CD4-positive, alpha-beta memory T cell (primary cell): ENCODE measurements around the gene VPS13A. TPM values are rescaled to one million over a fixed set of nuclear protein-coding genes. Genes with fewer than 3 reads are reported as not detected.

ENCODE experiments used
- CTCF ChIA-PET: fragments of 350-600 bp; sonication (Branson Sonifier 250); formaldehyde crosslinking; loops from one replicate; lab custom pipeline; 2021; ENCODE audit warnings: inconsistent platforms; ENCODE audit not compliant: partially characterized antibody; lab: Charles Lee
- POLR2A ChIA-PET: fragments of 350-600 bp; sonication (Branson Sonifier 250); formaldehyde crosslinking; loops from one replicate; lab custom pipeline; 2021; ENCODE audit not compliant: partially characterized antibody; lab: Charles Lee
- DNase-seq, 5 donors: peaks; one replicate each; pipeline versions ENCODE4 v3.0.0 to v3.0.0-alpha.2; 2020 to 2022; ENCODE audit warnings: mixed read lengths in 1 of 5
- H3K27ac ChIP-seq: one replicate; pipeline ENCODE4 v1.7.0; 2013; ENCODE audit warnings: low read depth, low read length
- H3K27me3 ChIP-seq: 2 replicates; pipeline ENCODE4 v1.7.0; 2013; ENCODE audit warnings: mild to moderate bottlenecking, low read length, moderate library complexity; ENCODE audit not compliant: insufficient read depth
- H3K36me3 ChIP-seq: 2 replicates; pipeline ENCODE4 v1.7.0; 2013; ENCODE audit warnings: mild to moderate bottlenecking, low read length, moderate library complexity; ENCODE audit not compliant: insufficient read depth
- H3K4me1 ChIP-seq: 2 replicates; pipeline ENCODE4 v1.7.0; 2013; ENCODE audit warnings: mild to moderate bottlenecking, low read length, moderate library complexity; ENCODE audit not compliant: insufficient read depth
- H3K4me3 ChIP-seq, 2 donors: one replicate each; pipeline ENCODE4 v1.7.0; 2013; ENCODE audit warnings: low read length in 2 of 2, mild to moderate bottlenecking in 1 of 2
- H3K9me3 ChIP-seq, 2 donors: one replicate each; pipeline ENCODE4 v1.7.0; 2013; ENCODE audit warnings: low read length in 2 of 2, control low read depth in 1 of 2; ENCODE audit not compliant: control insufficient read depth in 1 of 2
- H3K27ac Mint-ChIP-seq, 7 donors: one replicate each; pipeline ENCODE4 v1.8.0; 2020 to 2021; ENCODE audit warnings: mixed read lengths in 7 of 7, mild to moderate bottlenecking in 6 of 7, inconsistent platforms in 3 of 7, moderate library complexity in 3 of 7
- H3K27me3 Mint-ChIP-seq, 2 donors: one replicate each; pipeline ENCODE4 v1.8.0; 2020 to 2021; ENCODE audit warnings: mixed read lengths in 2 of 2
- H3K36me3 Mint-ChIP-seq, 2 donors: one replicate each; pipeline ENCODE4 v1.8.0; 2020 to 2021; ENCODE audit warnings: mixed read lengths in 2 of 2, inconsistent platforms in 1 of 2, mild to moderate bottlenecking in 1 of 2
- H3K4me1 Mint-ChIP-seq, 4 donors: one replicate each; pipeline ENCODE4 v1.8.0; 2020 to 2021; ENCODE audit warnings: mixed read lengths in 4 of 4, mild to moderate bottlenecking in 1 of 4
- H3K4me3 Mint-ChIP-seq, 8 donors: one replicate each; pipeline ENCODE4 v1.8.0; 2020 to 2021; ENCODE audit warnings: mixed read lengths in 8 of 8, mild to moderate bottlenecking in 7 of 8, moderate library complexity in 6 of 8, inconsistent platforms in 3 of 8
- H3K9me3 Mint-ChIP-seq, 8 donors: one replicate each; pipeline ENCODE4 v1.8.0; 2020 to 2021; ENCODE audit warnings: mixed read lengths in 8 of 8, mild to moderate bottlenecking in 5 of 8, inconsistent platforms in 3 of 8, moderate library complexity in 1 of 8
- intact Hi-C: fragments of 100-400 bp; cut with micrococcal nuclease; formaldehyde crosslinking; loops from one replicate; pipeline ENCODE4 v1.15.1; 2023
- polyA plus RNA-seq, 2 donors: library from polyadenylated mRNA; unstranded; fragments of 300-500 nt; fragmentation: Illumina TruSeq; gene quantifications; one replicate each; pipeline ENCODE4 v1.2.3, GENCODE V29; 2021
- total RNA-seq, 2 experiments: library from RNA; stranded (reverse); gene quantifications; one replicate each; pipeline ENCODE4 v1.2.3, GENCODE V29; 2021

VPS13A gene
- total and polyA plus RNA-seq, 4 experiments from 2014 or later, result 1.7 to 58.2 (median 30.1) TPM

DNA sequence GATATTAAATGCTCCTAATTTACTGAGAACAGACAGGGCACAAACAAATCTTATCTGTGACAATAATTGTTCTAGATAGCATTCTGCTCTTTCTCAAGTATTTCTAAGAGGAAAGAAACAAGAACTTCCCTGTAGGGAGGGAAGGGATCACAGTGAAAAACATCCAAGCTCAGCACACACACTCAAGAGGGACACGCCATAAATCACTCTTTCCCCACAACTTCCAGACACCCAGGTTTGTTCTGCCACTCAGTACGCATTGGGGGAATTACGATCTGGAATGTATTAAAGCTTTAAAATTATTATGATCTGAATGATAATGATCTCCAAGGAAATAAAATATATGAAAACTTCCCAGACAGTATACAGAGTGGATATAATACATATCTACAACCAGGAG lies 249.4 kb downstream of the VPS13A start:
- Mint-ChIP-seq H3K4me1 (no peaks in the 10 kb centered on the region), H3K9me3 (peaks cover 0 to 4% (median 0%) of the 10 kb centered on the region in 8 donors), H3K27ac (no peak overlapping the region), H3K4me3 (no peak overlapping the region), H3K36me3 (peaks cover 0 to 9% of the 10 kb centered on the region in 2 donors), H3K27me3 (no peaks in the 10 kb centered on the region)
- intact Hi-C loops, result no loop called here
- Histone ChIP-seq H3K4me1 (no peaks in the 10 kb centered on the region), H3K4me3 (no peak overlapping the region), H3K36me3 (no peaks in the 10 kb centered on the region), H3K27me3 (no peaks in the 10 kb centered on the region), H3K9me3 (no peaks in the 10 kb centered on the region), H3K27ac (no peak overlapping the region)
- ChIA-PET POLR2A (no interaction called here), CTCF (interaction anchor here (1.0 kb wide), 1 partner anchor 551 kb away, joined by 3 read pairs; no protein-coding TSS in a partner anchor)
- no peak for DNase-seq

GRCh38 chr9:77427256-77427927 lies 250.1 kb downstream of the VPS13A start:
- ChIA-PET CTCF (interaction anchor here (1.0 kb wide), 1 partner anchor 550 kb away, joined by 3 read pairs; no protein-coding TSS in a partner anchor), POLR2A (no interaction called here)

GRCh38 chr9:77429928-77430327 lies 252.6 kb downstream of the VPS13A start:
- POLR2A ChIA-PET, result no interaction called here
- Mint-ChIP-seq H3K27ac (no peak overlapping the region), H3K9me3 (no peaks in the 10 kb centered on the region), H3K4me3 (no peak overlapping the region), H3K4me1 (peaks cover 1 to 5% (median 4%) of the 10 kb centered on the region in 4 donors), H3K36me3 (peaks cover 0 to under 1% of the 10 kb centered on the region in 2 donors), H3K27me3 (peaks cover 0 to 2% of the 10 kb centered on the region in 2 donors)
- Histone ChIP-seq H3K4me1 (no peaks in the 10 kb centered on the region), H3K27ac (no peak overlapping the region), H3K9me3 (no peaks in the 10 kb centered on the region), H3K36me3 (no peaks in the 10 kb centered on the region), H3K4me3 (no peak overlapping the region), H3K27me3 (no peaks in the 10 kb centered on the region)
- intact Hi-C loops, result no loop called here
- DNase-seq, result no peak
- CTCF ChIA-PET, result interaction anchor here (2.0 kb wide), 1 partner anchor 27 kb away, joined by 9 read pairs; no protein-coding TSS in a partner anchor

More at GRCh38 chr9:77427256-77427927, 250.1 kb downstream of the VPS13A start:
- DNase-seq, result no peak
- no peak overlapping the region for H3K27ac ChIP-seq
- H3K9me3 ChIP-seq, result no peaks in the 10 kb centered on the region
- Mint-ChIP-seq H3K27ac (no peak overlapping the region), H3K27me3 (no peaks in the 10 kb centered on the region), H3K9me3 (peaks cover 0 to 4% (median 0%) of the 10 kb centered on the region in 8 donors), H3K36me3 (peaks cover 0 to 6% of the 10 kb centered on the region in 2 donors), H3K4me3 (no peak overlapping the region), H3K4me1 (no peaks in the 10 kb centered on the region)
- no peaks in the 10 kb centered on the region for H3K4me1 ChIP-seq
- no peaks in the 10 kb centered on the region for H3K36me3 ChIP-seq
- H3K4me3 ChIP-seq, result no peak overlapping the region
- intact Hi-C loops, result no loop called here
- H3K27me3 ChIP-seq, result no peaks in the 10 kb centered on the region

DNA sequence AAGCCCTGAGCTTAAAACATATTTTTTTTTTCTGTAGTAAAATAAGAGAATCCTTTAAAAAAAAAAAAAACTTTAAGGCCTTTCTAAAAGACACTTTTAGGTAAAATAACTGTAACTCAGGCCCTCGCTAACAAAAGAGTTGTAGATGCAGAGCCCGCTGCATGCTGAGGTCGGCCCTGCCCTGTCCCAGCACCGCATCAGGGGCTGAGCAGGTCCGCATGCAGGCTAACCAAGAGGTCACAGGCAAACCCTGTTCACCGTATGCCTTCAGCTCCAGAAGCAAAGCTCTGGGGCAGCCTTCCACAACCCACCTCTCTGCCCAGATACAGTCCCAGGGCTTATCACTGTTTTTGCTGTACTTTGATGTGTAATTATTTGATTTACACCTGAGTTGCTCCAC lies 254.7 kb downstream of the VPS13A start:
- no peaks in the 10 kb centered on the region for H3K9me3 ChIP-seq
- no peaks in the 10 kb centered on the region for H3K36me3 ChIP-seq
- H3K4me1 Mint-ChIP-seq, result peaks cover 1 to 5% (median 4%) of the 10 kb centered on the region in 4 donors
- no peak for DNase-seq
- no peaks in the 10 kb centered on the region for H3K36me3 Mint-ChIP-seq
- no peaks in the 10 kb centered on the region for H3K27me3 ChIP-seq
- no peak overlapping the region for H3K4me3 Mint-ChIP-seq
- H3K27ac ChIP-seq, result no peak overlapping the region
- H3K9me3 Mint-ChIP-seq, result no peaks in the 10 kb centered on the region
- ChIA-PET CTCF (interaction anchor here (0.6 to 4.2 kb wide), 5 partner anchors 9 to 744 kb away, joined by 3 to 37 read pairs (median 5); no protein-coding TSS in a partner anchor), POLR2A (no interaction called here)
- intact Hi-C loops, result loop anchor here (2.0 kb wide), 1 partner anchor 25 kb away; no protein-coding TSS in a partner anchor
- no peaks in the 10 kb centered on the region for H3K4me1 ChIP-seq
- no peak overlapping the region for H3K27ac Mint-ChIP-seq
- H3K27me3 Mint-ChIP-seq, result peaks cover 1 to 2% of the 10 kb centered on the region in 2 donors
- H3K4me3 ChIP-seq, result no peak overlapping the region

DNA sequence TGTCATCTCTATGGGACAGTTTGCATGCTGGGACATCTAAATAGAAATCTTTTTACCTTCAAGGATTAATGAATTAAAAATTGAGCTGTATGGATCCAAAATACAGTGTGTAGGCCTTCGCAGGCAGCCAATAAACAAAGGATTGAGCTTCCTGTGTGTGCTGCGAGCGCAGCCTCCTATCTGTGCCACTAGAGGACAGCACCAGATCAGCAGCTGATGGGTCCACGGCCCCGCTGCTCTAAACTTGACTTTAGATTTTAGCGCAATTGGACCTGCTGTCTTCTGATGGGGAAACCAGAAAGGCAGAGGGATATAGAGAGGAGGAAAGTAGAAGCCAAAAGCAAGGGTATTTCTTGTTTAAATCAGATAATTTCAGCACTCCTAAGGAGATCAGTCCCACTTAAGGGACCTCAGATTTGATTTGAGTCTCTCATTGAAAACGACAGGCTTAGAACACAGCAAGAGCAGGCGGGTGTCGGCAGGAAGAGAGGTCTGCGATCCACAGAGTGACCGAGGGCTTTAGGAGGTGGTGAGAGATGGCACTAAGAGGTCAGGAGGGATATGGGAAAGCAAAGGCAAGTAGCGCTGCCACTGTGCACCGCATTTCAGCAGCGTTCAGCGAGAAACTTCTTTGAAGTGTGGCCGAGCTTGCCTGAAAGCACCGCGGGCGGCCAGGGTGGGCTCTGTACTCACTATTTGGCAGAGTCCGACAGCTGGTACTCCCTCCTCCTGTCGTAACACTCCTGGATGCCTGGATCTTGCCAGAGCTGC lies 256.5 kb downstream of the VPS13A start:
- Mint-ChIP-seq H3K36me3 (no peaks in the 10 kb centered on the region), H3K4me3 (peak overlapping the region in 3 of 8 donors; percentile 19 to 70 (median 39)), H3K27ac (peak overlapping the region in 2 of 7 donors; percentile 30 to 77), H3K4me1 (peaks cover 1 to 5% (median 4%) of the 10 kb centered on the region in 4 donors), H3K27me3 (peaks cover 2 to 3% of the 10 kb centered on the region in 2 donors), H3K9me3 (peaks cover 0 to 2% (median 0%) of the 10 kb centered on the region in 8 donors)
- Histone ChIP-seq H3K4me3 (no peak overlapping the region), H3K27ac (no peak overlapping the region), H3K4me1 (no peaks in the 10 kb centered on the region), H3K36me3 (no peaks in the 10 kb centered on the region), H3K27me3 (no peaks in the 10 kb centered on the region), H3K9me3 (no peaks in the 10 kb centered on the region)
- ChIA-PET CTCF (interaction anchor here (0.6 to 4.2 kb wide), 24 partner anchors 9 to 936 kb away, joined by 3 to 37 read pairs (median 4); no protein-coding TSS in a partner anchor), POLR2A (no interaction called here)
- intact Hi-C loops, result loop anchor here (1.0 to 2.0 kb wide), 3 partner anchors 23 to 779 kb away; no protein-coding TSS in a partner anchor
- peak; percentile 35 to 42 (median 39) for DNase-seq

DNA sequence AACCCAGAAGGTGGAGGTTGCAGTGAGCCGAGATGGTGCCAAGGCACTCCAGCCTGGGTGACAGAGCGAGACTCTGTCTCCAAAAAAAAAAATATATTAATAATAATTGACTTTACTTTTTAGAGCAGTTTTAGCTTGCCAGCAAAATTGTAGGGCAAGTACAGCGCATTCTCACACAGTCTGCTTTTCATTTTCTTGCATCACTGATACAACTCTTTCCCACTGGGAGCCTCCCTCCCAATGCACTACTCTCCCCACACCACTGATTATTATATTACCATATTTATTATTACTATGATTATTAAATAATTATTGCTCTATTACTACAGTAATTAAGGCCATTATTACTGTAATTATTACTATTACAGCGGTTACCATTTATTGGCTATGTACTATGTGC lies 257.9 kb downstream of the VPS13A start:
- Mint-ChIP-seq H3K36me3 (no peaks in the 10 kb centered on the region), H3K9me3 (peaks cover 0 to 2% (median 0%) of the 10 kb centered on the region in 8 donors), H3K4me3 (no peak overlapping the region), H3K27me3 (peaks cover 2 to 5% of the 10 kb centered on the region in 2 donors), H3K4me1 (peaks cover 1 to 5% (median 4%) of the 10 kb centered on the region in 4 donors), H3K27ac (no peak overlapping the region)
- H3K4me1 ChIP-seq, result no peaks in the 10 kb centered on the region
- DNase-seq, result no peak
- CTCF ChIA-PET, result interaction anchor here (1.5 to 4.2 kb wide), 4 partner anchors 11 to 935 kb away, joined by 3 to 37 read pairs (median 8); no protein-coding TSS in a partner anchor
- intact Hi-C loops, result no loop called here
- H3K9me3 ChIP-seq, result no peaks in the 10 kb centered on the region
- H3K4me3 ChIP-seq, result no peak overlapping the region
- no peak overlapping the region for H3K27ac ChIP-seq
- no peaks in the 10 kb centered on the region for H3K36me3 ChIP-seq
- no peaks in the 10 kb centered on the region for H3K27me3 ChIP-seq
- POLR2A ChIA-PET, result no interaction called here
